ENCODE measurements around the gene MOSPD3. TPM values are rescaled to one million over a fixed set of nuclear protein-coding genes. Genes with fewer than 3 reads are reported as not detected.

The MOSPD3 gene
- total and polyA plus RNA-seq, 2 of the 13 experiments (the other 11 are each of a cell fraction or from before 2014, with no cell fraction given): 7.6 to 8.8 TPM

GRCh38 chr7:100568176-100568895, 44.0 kb upstream of the MOSPD3 start (continued):
- TF ChIP-seq HNRNPUL1 (IDR thresholded peaks at IDR 0.05; ENCODE audit: low read depth, low read length) (no peak), ZNF777 (CRISPR knock-in tag; IDR thresholded peaks at IDR 0.05) (0 out of 2 replicates have a peak, but pooled peaks have one; percentile 21), CCAR2 (optimal IDR thresholded peaks at IDR 0.05; ENCODE audit: low read depth, low read length) (peak; percentile 18), GATAD1 (CRISPR knock-in tag; IDR thresholded peaks at IDR 0.05) (peak; percentile 74), ZNF792 (CRISPR knock-in tag; IDR thresholded peaks at IDR 0.05) (peak; percentile 93), ZFX (CRISPR knock-in tag; IDR thresholded peaks at IDR 0.05; ENCODE audit: low read depth) (peak; percentile 85), ATM (IDR thresholded peaks at IDR 0.05; ENCODE audit: borderline replicate concordance) (no peak), SAP130 (CRISPR knock-in tag; IDR thresholded peaks at IDR 0.05; ENCODE audit: low read depth) (peak; percentile 93), RFXAP (CRISPR knock-in tag; IDR thresholded peaks at IDR 0.05; ENCODE audit: borderline replicate concordance) (peak; percentile 68; the same call in 1 of the 2 replicates), ZNF691 (CRISPR knock-in tag; IDR thresholded peaks at IDR 0.05; ENCODE audit: borderline replicate concordance, low read depth) (no peak; the same call in 1 of the 2 replicates), MEF2D (CRISPR knock-in tag; IDR thresholded peaks at IDR 0.05) (no peak; the same call in 1 of the 2 replicates), SP1 (IDR thresholded peaks at IDR 0.05) (no peak), SP1 (CRISPR knock-in tag; IDR thresholded peaks at IDR 0.05) (no peak; the same call in 1 of the 2 replicates), SMARCE1 (IDR thresholded peaks at IDR 0.05; ENCODE audit: borderline replicate concordance) (no peak), EP300 (IDR thresholded peaks at IDR 0.05; ENCODE audit: low read depth in 2 of 2, low read length in 2 of 2) (peak; percentile 72 to 79), EP300 (CRISPR knock-in tag; IDR thresholded peaks at IDR 0.05; ENCODE audit: borderline replicate concordance) (peak; percentile 43; the same call in 1 of the 2 replicates), BCL6 (CRISPR knock-in tag; IDR thresholded peaks at IDR 0.05) (peak; percentile 64)
- TF ChIP-seq, protein P1, sequence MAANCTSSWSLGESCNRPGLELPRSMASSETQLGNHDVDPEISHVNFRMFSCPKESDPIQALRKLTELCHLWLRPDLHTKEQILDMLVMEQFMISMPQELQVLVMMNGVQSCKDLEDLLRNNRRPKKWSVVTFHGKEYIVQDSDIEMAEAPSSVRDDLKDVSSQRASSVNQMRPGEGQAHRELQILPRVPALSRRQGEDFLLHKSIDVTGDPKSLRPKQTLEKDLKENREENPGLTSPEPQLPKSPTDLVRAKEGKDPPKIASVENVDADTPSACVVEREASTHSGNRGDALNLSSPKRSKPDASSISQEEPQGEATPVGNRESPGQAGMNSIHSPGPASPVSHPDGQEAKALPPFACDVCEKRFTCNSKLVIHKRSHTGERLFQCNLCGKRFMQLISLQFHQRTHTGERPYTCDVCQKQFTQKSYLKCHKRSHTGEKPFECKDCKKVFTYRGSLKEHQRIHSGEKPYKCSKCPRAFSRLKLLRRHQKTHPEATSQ (CRISPR knock-in tag; IDR thresholded peaks at IDR 0.05; ENCODE audit: borderline replicate concordance): peak; percentile 97
- TF ChIP-seq, protein P2, sequence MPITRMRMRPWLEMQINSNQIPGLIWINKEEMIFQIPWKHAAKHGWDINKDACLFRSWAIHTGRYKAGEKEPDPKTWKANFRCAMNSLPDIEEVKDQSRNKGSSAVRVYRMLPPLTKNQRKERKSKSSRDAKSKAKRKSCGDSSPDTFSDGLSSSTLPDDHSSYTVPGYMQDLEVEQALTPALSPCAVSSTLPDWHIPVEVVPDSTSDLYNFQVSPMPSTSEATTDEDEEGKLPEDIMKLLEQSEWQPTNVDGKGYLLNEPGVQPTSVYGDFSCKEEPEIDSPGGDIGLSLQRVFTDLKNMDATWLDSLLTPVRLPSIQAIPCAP (CRISPR knock-in tag; IDR thresholded peaks at IDR 0.05; ENCODE audit: low read depth): no peak
- TF ChIP-seq, protein P3, sequence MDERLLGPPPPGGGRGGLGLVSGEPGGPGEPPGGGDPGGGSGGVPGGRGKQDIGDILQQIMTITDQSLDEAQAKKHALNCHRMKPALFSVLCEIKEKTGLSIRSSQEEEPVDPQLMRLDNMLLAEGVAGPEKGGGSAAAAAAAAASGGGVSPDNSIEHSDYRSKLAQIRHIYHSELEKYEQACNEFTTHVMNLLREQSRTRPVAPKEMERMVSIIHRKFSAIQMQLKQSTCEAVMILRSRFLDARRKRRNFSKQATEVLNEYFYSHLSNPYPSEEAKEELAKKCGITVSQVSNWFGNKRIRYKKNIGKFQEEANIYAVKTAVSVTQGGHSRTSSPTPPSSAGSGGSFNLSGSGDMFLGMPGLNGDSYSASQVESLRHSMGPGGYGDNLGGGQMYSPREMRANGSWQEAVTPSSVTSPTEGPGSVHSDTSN (CRISPR knock-in tag; IDR thresholded peaks at IDR 0.05): no peak
- TF ChIP-seq, protein P4, sequence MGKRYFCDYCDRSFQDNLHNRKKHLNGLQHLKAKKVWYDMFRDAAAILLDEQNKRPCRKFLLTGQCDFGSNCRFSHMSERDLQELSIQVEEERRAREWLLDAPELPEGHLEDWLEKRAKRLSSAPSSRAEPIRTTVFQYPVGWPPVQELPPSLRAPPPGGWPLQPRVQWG (CRISPR knock-in tag; IDR thresholded peaks at IDR 0.05; ENCODE audit: borderline replicate concordance, low read depth): peak; percentile 79; the same call in 1 of the 2 replicates
- TF ChIP-seq, protein P5, sequence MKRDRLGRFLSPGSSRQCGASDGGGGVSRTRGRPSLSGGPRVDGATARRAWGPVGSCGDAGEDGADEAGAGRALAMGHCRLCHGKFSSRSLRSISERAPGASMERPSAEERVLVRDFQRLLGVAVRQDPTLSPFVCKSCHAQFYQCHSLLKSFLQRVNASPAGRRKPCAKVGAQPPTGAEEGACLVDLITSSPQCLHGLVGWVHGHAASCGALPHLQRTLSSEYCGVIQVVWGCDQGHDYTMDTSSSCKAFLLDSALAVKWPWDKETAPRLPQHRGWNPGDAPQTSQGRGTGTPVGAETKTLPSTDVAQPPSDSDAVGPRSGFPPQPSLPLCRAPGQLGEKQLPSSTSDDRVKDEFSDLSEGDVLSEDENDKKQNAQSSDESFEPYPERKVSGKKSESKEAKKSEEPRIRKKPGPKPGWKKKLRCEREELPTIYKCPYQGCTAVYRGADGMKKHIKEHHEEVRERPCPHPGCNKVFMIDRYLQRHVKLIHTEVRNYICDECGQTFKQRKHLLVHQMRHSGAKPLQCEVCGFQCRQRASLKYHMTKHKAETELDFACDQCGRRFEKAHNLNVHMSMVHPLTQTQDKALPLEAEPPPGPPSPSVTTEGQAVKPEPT (CRISPR knock-in tag; IDR thresholded peaks at IDR 0.05; ENCODE audit: low read depth): peak; percentile 52
